SH-SY5Y (cell line): Measurements from ENCODE around the gene CACNA1I.

ENCODE experiments used
- GATA2 ChIP-seq: IDR thresholded peaks from 2 replicates; pipeline ENCODE4 v1.6.1; 2011; ENCODE audit warnings: mild to moderate bottlenecking, low read depth, low read length
- GATA3 ChIP-seq: IDR thresholded peaks from 2 replicates; pipeline ENCODE4 v1.6.1; 2011; ENCODE audit warnings: low read depth, mild to moderate bottlenecking, low read length, moderate library complexity

- TF ChIP-seq GATA3 = no peak
- TF ChIP-seq GATA2 = no peak
Measured at GRCh38 chr22:39646398-39647063, 76.0 kb downstream of the CACNA1I start.
